Measurements from ENCODE around the gene PTPRN2.

DNA sequence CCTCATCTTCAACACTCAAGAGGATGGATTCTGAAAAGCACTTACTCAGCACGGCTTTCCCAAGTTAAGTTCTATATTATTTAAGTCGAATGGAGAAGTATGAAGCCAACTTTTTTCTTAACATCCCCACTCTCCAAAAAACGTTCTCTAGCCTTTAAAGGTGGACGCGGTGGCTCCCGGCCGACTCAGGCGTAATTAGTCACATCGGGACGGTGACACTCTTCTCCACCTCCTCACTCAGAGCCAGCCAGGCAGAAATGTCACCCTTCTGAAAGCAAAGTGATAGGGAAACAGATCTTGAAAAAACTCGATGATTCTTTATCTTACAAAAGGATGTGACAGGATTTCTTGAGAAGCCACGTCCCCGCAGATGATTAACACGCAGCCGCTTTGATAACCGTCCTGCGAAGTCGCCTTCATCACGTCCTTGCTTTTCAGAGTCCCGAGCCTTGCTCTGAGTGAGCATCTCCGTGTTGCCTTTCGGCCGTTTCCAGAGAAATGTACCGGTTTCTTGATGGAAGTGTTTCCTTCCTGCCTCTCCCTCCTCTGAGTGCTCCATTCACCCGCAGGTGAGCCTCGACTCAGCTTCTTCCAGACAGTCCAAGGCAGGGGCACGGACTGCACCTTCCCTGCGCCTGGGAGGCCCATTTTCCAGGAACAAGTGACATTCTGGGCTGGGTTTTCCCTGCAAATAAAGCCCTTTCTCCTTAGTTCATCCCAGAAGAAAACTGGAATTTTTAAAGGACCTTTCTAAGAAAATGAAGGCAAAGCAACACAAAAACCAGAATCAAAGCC is 936.1 kb downstream of the PTPRN2 start:
- TF ChIP-seq, protein P1, sequence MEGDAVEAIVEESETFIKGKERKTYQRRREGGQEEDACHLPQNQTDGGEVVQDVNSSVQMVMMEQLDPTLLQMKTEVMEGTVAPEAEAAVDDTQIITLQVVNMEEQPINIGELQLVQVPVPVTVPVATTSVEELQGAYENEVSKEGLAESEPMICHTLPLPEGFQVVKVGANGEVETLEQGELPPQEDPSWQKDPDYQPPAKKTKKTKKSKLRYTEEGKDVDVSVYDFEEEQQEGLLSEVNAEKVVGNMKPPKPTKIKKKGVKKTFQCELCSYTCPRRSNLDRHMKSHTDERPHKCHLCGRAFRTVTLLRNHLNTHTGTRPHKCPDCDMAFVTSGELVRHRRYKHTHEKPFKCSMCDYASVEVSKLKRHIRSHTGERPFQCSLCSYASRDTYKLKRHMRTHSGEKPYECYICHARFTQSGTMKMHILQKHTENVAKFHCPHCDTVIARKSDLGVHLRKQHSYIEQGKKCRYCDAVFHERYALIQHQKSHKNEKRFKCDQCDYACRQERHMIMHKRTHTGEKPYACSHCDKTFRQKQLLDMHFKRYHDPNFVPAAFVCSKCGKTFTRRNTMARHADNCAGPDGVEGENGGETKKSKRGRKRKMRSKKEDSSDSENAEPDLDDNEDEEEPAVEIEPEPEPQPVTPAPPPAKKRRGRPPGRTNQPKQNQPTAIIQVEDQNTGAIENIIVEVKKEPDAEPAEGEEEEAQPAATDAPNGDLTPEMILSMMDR (IDR thresholded peaks at IDR 0.05): no peak
- no peak for TF ChIP-seq POLR2A (IDR thresholded peaks at IDR 0.05)
- TF ChIP-seq POLR2AphosphoS5 (IDR thresholded peaks at IDR 0.05): no peak
